Kidney (tissue), 14 donors: Measurements from ENCODE around the gene MYOCOS. TPM values are rescaled to one million over a fixed set of nuclear protein-coding genes. Genes with fewer than 3 reads are reported as not detected.
"Not testable (repeated sequence)": the region's sequence is repeated elsewhere in the genome, so short reads cannot be mapped to it uniquely, and the experiment has no call there.

Experiments used
- DNase-seq, 5 donors: peaks; one replicate each; pipeline ENCODE4 v3.0.0-alpha.2; 2013 to 2020
- FAIRE-seq: peaks from 2 replicates; lab custom pipeline; 2012; peaks lifted over from hg19 to GRCh38; lab: Jason Lieb, UNC
- H3K27ac ChIP-seq, 2 donors: one replicate each; pipeline ENCODE4 v1.7.0; 2013; ENCODE audit warnings: low read depth in 2 of 2, low read length in 2 of 2, inconsistent platforms in 1 of 2
- H3K27me3 ChIP-seq: one replicate; pipeline ENCODE4 v1.7.1; 2013; ENCODE audit warnings: low read length, inconsistent platforms; ENCODE audit not compliant: control insufficient read depth, insufficient read depth
- H3K36me3 ChIP-seq, 3 donors: one replicate each; pipeline versions ENCODE4 v1.7.0 to v1.7.1; 2013; ENCODE audit warnings: low read length in 3 of 3, control low read depth in 1 of 3, inconsistent platforms in 1 of 3; ENCODE audit not compliant: insufficient read depth in 3 of 3, control insufficient read depth in 2 of 3
- H3K4me1 ChIP-seq, 3 donors: one replicate each; pipeline versions ENCODE4 v1.7.0 to v1.7.1; 2013; ENCODE audit warnings: low read length in 3 of 3, inconsistent platforms in 1 of 3, low read depth in 1 of 3; ENCODE audit not compliant: control insufficient read depth in 2 of 3, insufficient read depth in 2 of 3
- H3K4me3 ChIP-seq, 3 donors: one replicate each; pipeline versions ENCODE4 v1.7.0 to v1.8.1; 2013; ENCODE audit warnings: low read length in 3 of 3, control low read depth in 1 of 3, inconsistent platforms in 1 of 3
- H3K9ac ChIP-seq, 3 donors: one replicate each; pipeline versions ENCODE4 v1.7.0 to v1.7.1; 2013; ENCODE audit warnings: low read length in 3 of 3, control low read depth in 1 of 3, inconsistent platforms in 1 of 3
- H3K9me3 ChIP-seq, 3 donors: one replicate each; pipeline versions ENCODE4 v1.7.0 to v1.7.1; 2013; ENCODE audit warnings: low read length in 3 of 3, control low read depth in 1 of 3, inconsistent platforms in 1 of 3; ENCODE audit not compliant: control insufficient read depth in 2 of 3, insufficient read depth in 1 of 3
- intact Hi-C: fragments of 100-400 bp; cut with DNase I; formaldehyde crosslinking; loops from one replicate; pipeline ENCODE4 v1.11.1; 2022
- polyA plus RNA-seq: library from polyadenylated mRNA; stranded (reverse); fragments of 350-450 nt; fragmentation: Illumina TruSeq; extraction: RNeasy Lipid Tissue Mini Kit (QIAGEN cat#74804); gene quantifications from one replicate; pipeline ENCODE4 v1.2.3, GENCODE V29; 2014; ENCODE audit warnings: low read depth, low replicate concordance; ENCODE audit not compliant: insufficient read depth
- total RNA-seq: library from RNA; stranded (reverse); fragmentation: NEBNext Ultra II Directional; extraction: Animal tissue kit (Norgen Biotek cat#: 25700); gene quantifications from one replicate; pipeline ENCODE4 v1.2.1, GENCODE V29; 2021
- TF ChIP-seq, protein P1 (sequence below): IDR thresholded peaks from 3 replicates; pipeline ENCODE4 v1.5.1; 2012; ENCODE audit warnings: mild to moderate bottlenecking, moderate library complexity, borderline replicate concordance; ENCODE audit not compliant: insufficient read depth; ENCODE audit errors: extremely low read depth
- donor health status: control.
- donor health status: control.
- donor health status: control.
- donor health status: control.
- donor health status: control.
- donor health status: DM: yes; HTN: yes; CAD: no.
- donor health status: Normal renal cell carcinoma (clear cell type).

MYOCOS gene
- total and polyA plus RNA-seq, 2 donors from 2014 or later: 0.54 TPM

DNA sequence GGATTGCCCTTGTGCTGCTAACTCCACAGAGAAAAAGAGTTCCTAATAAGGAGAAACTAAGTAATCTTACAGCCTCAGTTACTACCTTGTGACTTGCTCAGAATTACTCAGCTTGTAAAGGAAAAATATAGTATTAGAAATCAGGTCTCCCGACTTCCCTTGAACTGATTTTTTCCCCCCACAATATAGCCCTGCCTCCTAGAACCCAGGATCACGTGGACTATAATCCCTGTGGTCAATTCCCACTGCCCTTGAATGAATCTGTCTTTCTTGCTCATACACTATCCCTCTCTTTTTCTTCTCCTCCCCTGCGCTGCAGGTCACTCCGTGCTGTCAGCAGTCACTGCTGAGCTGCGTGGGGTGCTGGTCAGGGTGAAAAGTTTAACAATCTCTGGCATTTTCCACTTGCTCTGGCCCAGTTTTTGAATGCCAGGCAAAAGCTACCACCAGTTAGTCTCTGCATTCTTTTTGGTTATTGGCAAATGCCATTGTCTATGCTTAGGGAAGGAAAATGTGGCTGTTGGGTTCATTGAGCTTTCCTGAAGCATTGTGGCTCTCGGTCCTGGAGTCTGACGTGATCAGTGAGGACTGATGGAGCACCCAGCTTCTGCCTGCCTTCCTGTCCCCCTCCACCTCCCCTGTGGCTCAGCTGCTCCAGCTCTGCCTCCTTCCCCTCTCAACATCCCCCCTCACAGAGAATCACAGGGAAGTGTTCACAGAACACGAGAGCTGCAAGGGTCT lies 32.3 kb downstream of the MYOCOS start:
- Histone ChIP-seq H3K27ac (peak overlapping the region; percentile 30 to 85), H3K4me3 (peak overlapping the region in 2 of 3 donors; percentile 1 to 9), H3K9me3 (no peaks in the 10 kb centered on the region), H3K9ac (no peak overlapping the region), H3K27me3 (no peaks in the 10 kb centered on the region), H3K36me3 (no peaks in the 10 kb centered on the region), H3K4me1 (peaks cover 0 to 18% (median 8%) of the 10 kb centered on the region in 3 donors)
- FAIRE-seq: no peak
- intact Hi-C loops: no loop called here
- DNase-seq: peak in 3 of 5 donors; percentile 11 to 31 (median 19)
- TF ChIP-seq, protein P1, sequence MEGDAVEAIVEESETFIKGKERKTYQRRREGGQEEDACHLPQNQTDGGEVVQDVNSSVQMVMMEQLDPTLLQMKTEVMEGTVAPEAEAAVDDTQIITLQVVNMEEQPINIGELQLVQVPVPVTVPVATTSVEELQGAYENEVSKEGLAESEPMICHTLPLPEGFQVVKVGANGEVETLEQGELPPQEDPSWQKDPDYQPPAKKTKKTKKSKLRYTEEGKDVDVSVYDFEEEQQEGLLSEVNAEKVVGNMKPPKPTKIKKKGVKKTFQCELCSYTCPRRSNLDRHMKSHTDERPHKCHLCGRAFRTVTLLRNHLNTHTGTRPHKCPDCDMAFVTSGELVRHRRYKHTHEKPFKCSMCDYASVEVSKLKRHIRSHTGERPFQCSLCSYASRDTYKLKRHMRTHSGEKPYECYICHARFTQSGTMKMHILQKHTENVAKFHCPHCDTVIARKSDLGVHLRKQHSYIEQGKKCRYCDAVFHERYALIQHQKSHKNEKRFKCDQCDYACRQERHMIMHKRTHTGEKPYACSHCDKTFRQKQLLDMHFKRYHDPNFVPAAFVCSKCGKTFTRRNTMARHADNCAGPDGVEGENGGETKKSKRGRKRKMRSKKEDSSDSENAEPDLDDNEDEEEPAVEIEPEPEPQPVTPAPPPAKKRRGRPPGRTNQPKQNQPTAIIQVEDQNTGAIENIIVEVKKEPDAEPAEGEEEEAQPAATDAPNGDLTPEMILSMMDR: no peak

DNA sequence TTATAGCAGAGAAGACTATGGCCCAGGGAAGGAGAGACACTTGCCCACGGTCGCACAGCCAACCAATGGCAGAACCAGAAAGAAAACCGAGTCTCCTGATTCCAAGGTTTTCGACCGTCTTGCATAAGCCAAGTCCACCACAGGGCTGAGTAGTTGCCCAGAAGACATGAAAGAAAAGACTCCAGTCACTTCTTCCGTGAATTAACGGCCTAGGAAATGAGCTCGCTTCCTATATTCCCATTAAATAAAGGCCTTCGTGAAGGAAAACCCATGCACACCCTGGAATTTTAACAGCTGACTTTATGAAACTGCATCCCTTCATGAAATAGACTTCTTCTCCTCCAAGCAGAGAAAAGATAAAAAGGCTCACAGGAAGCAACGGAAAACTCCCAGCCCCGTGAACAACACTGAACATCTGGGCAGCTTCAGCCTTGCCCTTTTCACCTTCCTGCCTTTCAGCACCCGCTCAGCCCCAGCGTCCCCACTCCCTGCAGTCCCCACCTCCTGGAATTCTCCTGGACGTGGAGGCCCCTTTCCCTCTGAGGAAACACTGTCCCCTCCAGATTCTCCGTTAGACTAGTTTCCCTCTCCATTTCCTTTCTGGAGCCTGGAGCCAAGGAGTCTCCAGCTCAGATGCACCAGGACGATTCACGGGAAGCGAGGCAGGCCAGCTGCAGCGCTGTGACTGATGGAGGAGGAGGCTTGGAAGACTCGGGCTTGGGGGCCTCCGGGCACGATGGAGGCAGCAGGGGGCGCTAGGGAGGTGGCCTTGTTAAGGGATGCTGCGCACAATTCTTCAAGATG lies 33.1 kb downstream of the MYOCOS start:
- Histone ChIP-seq H3K4me3 (peak overlapping the region in 2 of 3 donors; percentile 9 to 17), H3K27me3 (no peaks in the 10 kb centered on the region), H3K9me3 (no peaks in the 10 kb centered on the region), H3K4me1 (peaks cover 0 to 18% (median 8%) of the 10 kb centered on the region in 3 donors), H3K36me3 (no peaks in the 10 kb centered on the region), H3K9ac (no peak overlapping the region), H3K27ac (peak overlapping the region; percentile 34 to 85)
- DNase-seq (peak; percentile 74 to 91 (median 76)), FAIRE-seq (no peak)
- intact Hi-C loops: no loop called here
- TF ChIP-seq, protein P1: peak; percentile 42

DNA sequence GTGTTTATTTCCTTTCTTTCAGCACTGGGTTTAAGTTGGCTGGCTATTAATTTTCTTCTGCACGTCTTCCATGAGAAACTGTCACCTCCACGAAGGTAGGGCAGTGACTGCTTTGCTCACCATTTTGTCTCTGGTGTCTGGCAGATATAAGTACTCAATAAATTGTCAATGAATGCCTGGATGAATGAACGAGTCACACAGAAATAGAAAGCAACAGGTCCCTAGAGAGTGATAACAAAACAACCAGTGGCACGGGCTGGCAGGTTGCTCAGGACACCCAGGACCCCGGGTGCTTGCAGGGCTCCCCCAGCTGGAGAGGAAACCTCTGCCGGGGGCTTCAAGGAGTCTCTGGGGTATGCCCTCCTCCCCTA lies 33.7 kb downstream of the MYOCOS start:
- H3K9ac ChIP-seq: no peak overlapping the region
- TF ChIP-seq, protein P1: no peak
- no peaks in the 10 kb centered on the region for H3K36me3 ChIP-seq
- H3K4me3 ChIP-seq: peak overlapping the region in 1 of 3 donors; percentile 17
- no peak for FAIRE-seq
- DNase-seq: no peak
- intact Hi-C loops: no loop called here
- H3K4me1 ChIP-seq: peaks cover 0 to 18% (median 8%) of the 10 kb centered on the region in 3 donors
- H3K27ac ChIP-seq: no peak overlapping the region
- H3K27me3 ChIP-seq: no peaks in the 10 kb centered on the region
- H3K9me3 ChIP-seq: no peaks in the 10 kb centered on the region

DNA sequence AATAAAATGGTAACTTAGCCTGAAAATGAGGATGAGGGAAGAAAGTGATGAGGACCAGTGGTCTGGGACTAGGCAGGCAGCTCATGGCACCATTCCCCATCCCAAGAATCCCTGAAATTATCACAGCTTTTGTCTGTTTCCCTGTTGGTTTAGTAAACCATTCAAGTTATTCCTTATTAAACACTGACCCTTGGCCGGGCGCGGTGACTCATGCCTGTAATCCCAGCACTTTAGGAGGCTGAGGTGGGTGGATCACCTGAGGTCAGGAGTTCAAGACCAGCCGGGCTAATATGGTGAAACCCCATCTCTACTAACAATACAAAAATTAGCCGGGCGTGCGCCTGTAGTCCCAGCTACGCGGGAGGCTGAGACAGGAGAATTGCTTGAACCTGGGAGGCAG lies 34.2 kb downstream of the MYOCOS start:
- DNase-seq, H3K9me3 ChIP-seq, intact Hi-C loops, H3K4me3 ChIP-seq, H3K9ac ChIP-seq, H3K27ac ChIP-seq, H3K36me3 ChIP-seq, H3K27me3 ChIP-seq, FAIRE-seq: not testable (repeated sequence)
- H3K4me1 ChIP-seq: peaks cover 0 to 18% (median 8%) of the 10 kb centered on the region in 3 donors
